ENCODE data around the gene BRD2.

BRD2 gene

GRCh38 chr6:32950010-32950409, 18.4 kb upstream of the BRD2 start:
- no peak for DNase-seq

GRCh38 chr6:32950449-32950848, 17.9 kb upstream of the BRD2 start:
- DNase-seq: no peak

- DNase-seq: peak; percentile 69
Observed at GRCh38 chr6:32952817-32953739, 15.3 kb upstream of the BRD2 start, which contains the start of gene HLA-DMA. Gene HLA-DMA (minus strand): TSS chr6:32953097. CDS start chr6:32953036, 61 bp downstream.

- DNase-seq: no peak
Observed at GRCh38 chr6:32953775-32954174, 14.6 kb upstream of the BRD2 start.

- no peak for DNase-seq
Observed at GRCh38 chr6:32954267-32954666, 14.1 kb upstream of the BRD2 start.

GRCh38 chr6:32954986-32955802, 13.2 kb upstream of the BRD2 start:
- DNase-seq: no peak

- no peak for DNase-seq
Observed at GRCh38 chr6:32956176-32956575, 12.2 kb upstream of the BRD2 start.

GRCh38 chr6:32960563-32960962, 7.8 kb upstream of the BRD2 start:
- no peak for DNase-seq

GRCh38 chr6:32962213-32962826, 6.1 kb upstream of the BRD2 start:
- no peak for DNase-seq

GRCh38 chr6:32963866-32964265, 4.5 kb upstream of the BRD2 start:
- DNase-seq: no peak

GRCh38 chr6:32964776-32965175, 3.6 kb upstream of the BRD2 start:
- no peak for DNase-seq

GRCh38 chr6:32967151-32968091, 973 bp upstream of the BRD2 start:
- no peak for DNase-seq

- DNase-seq: peak; percentile 63
Observed at GRCh38 chr6:32968867-32969684, 682 bp downstream of the BRD2 start.

GRCh38 chr6:32969685-32970412, 1.5 kb downstream of the BRD2 start:
- peak; percentile 78 for DNase-seq

- DNase-seq: peak; percentile 76
Observed at GRCh38 chr6:32970413-32971241, 2.2 kb downstream of the BRD2 start.

- DNase-seq: no peak
Observed at GRCh38 chr6:32971242-32971580, 2.8 kb downstream of the BRD2 start.

GRCh38 chr6:32971581-32972352, 3.4 kb downstream of the BRD2 start:
- DNase-seq: peak; percentile 99

- peak; percentile 62 for DNase-seq
Observed at GRCh38 chr6:32972353-32973143, 4.2 kb downstream of the BRD2 start.
